OCI-LY7 (cell line): ENCODE results near the gene LAPTM5.

ENCODE experiments used
- EZH2phosphoT487 ChIP-seq: fragments of 200-600 bp; sonication (generic); IDR thresholded peaks from 2 replicates; pipeline ENCODE4 v1.6.1; 2018; ENCODE audit warnings: low read depth, borderline replicate concordance, mild to moderate bottlenecking, mixed run types, antibody characterized with exemption, low read length, moderate library complexity, mixed read lengths
- TF ChIP-seq, protein P1 (sequence below): fragments of 200-600 bp; sonication (generic); conservative IDR thresholded peaks from 2 replicates; pipeline ENCODE4 v1.5.1; 2014; ENCODE audit warnings: mild to moderate bottlenecking, antibody characterized with exemption, low read length, moderate library complexity, mixed read lengths

- TF ChIP-seq, protein P1, sequence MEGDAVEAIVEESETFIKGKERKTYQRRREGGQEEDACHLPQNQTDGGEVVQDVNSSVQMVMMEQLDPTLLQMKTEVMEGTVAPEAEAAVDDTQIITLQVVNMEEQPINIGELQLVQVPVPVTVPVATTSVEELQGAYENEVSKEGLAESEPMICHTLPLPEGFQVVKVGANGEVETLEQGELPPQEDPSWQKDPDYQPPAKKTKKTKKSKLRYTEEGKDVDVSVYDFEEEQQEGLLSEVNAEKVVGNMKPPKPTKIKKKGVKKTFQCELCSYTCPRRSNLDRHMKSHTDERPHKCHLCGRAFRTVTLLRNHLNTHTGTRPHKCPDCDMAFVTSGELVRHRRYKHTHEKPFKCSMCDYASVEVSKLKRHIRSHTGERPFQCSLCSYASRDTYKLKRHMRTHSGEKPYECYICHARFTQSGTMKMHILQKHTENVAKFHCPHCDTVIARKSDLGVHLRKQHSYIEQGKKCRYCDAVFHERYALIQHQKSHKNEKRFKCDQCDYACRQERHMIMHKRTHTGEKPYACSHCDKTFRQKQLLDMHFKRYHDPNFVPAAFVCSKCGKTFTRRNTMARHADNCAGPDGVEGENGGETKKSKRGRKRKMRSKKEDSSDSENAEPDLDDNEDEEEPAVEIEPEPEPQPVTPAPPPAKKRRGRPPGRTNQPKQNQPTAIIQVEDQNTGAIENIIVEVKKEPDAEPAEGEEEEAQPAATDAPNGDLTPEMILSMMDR = peak; percentile 77
- TF ChIP-seq EZH2phosphoT487 = no peak
These were observed 33.4 kb downstream of the LAPTM5 start for GRCh38 chr1:30724175-30724574.
